Measurements from ENCODE around the gene RNF113B.

- TF ChIP-seq CTCF (IDR thresholded peaks at IDR 0.05; ENCODE audit: low read depth, low read length, poor library complexity, severe bottlenecking) (no peak), EZH2phosphoT487 (IDR thresholded peaks at IDR 0.05; ENCODE audit: borderline replicate concordance, low read length) (no peak)
Measured at GRCh38 chr13:98141091-98141490, 36.0 kb downstream of the RNF113B start.

Measured in DOHH2 (cell line).